Lung (tissue), 12 donors: Measurements from ENCODE around the gene GALNT1. TPM values are rescaled to one million over a fixed set of nuclear protein-coding genes. Genes with fewer than 3 reads are reported as not detected.

ENCODE experiments used
- ATAC-seq: fragments of 200-7000 bp; cut with Tn5 transposase; one replicate; pipeline ENCODE4 v1.9.1; 2020; ENCODE audit warnings: moderate number of reproducible peaks; ENCODE audit not compliant: insufficient read depth, low FRiP score
- DNase-seq, 3 donors: peaks; one replicate each; pipeline ENCODE4 v3.0.0-alpha.2; 2013 to 2017
- H3K27ac ChIP-seq, 2 donors: one replicate each; pipeline ENCODE4 v1.5.1; 2013; ENCODE audit warnings: mild to moderate bottlenecking in 2 of 2, moderate library complexity in 2 of 2, control low read depth in 1 of 2, inconsistent platforms in 1 of 2, low read depth in 1 of 2, low read length in 1 of 2
- H3K27me3 ChIP-seq, 3 donors: one replicate each; pipeline ENCODE4 v1.5.1; 2013; ENCODE audit warnings: low read length in 2 of 3; ENCODE audit not compliant: control insufficient read depth in 3 of 3, insufficient read depth in 3 of 3
- H3K36me3 ChIP-seq, 4 donors: one replicate each; pipeline ENCODE4 v1.5.1; 2013; ENCODE audit warnings: low read length in 4 of 4, mild to moderate bottlenecking in 1 of 4, moderate library complexity in 1 of 4; ENCODE audit not compliant: control insufficient read depth in 4 of 4, insufficient read depth in 4 of 4
- H3K4me1 ChIP-seq, 5 donors: one replicate each; pipeline ENCODE4 v1.5.1; 2013; ENCODE audit warnings: low read length in 5 of 5, mild to moderate bottlenecking in 2 of 5, moderate library complexity in 1 of 5; ENCODE audit not compliant: control insufficient read depth in 5 of 5, insufficient read depth in 5 of 5
- H3K4me3 ChIP-seq: one replicate; pipeline ENCODE4 v1.5.1; 2013; ENCODE audit warnings: mild to moderate bottlenecking, control low read depth, moderate library complexity
- H3K9ac ChIP-seq, 2 donors: one replicate each; pipeline ENCODE4 v1.5.1; 2013; ENCODE audit warnings: low read length in 2 of 2, control low read depth in 1 of 2; ENCODE audit not compliant: insufficient read depth in 1 of 2
- H3K9me3 ChIP-seq, 4 donors: one replicate each; pipeline ENCODE4 v1.5.1; 2013; ENCODE audit warnings: low read length in 3 of 4, mild to moderate bottlenecking in 1 of 4, moderate library complexity in 1 of 4; ENCODE audit not compliant: control insufficient read depth in 4 of 4, insufficient read depth in 3 of 4
- CTCF ChIP-seq: IDR thresholded peaks from 2 replicates; pipeline ENCODE4 v1.5.1; 2012; ENCODE audit warnings: mild to moderate bottlenecking; ENCODE audit errors: control extremely low read depth, extremely low read depth
- WGBS, 2 donors: extraction: QIAGEN DNeasy Blood & Tissue Kit; methylation state at CpG; one replicate each; pipeline ENCODE4 v1.1.7; 2013; 5-methylcytosine and 5-hydroxymethylcytosine counted together
- polyA plus RNA-seq, 2 donors: library from polyadenylated mRNA; stranded (reverse); fragments of 200-250 nt; gene quantifications; one replicate each; pipeline ENCODE4 v1.2.1, GENCODE V29; 2013
- total RNA-seq, 2 donors: library from RNA; depleted of rRNA in 1 of 2; stranded (reverse); fragments of >200 nt in 1 of 2; gene quantifications; one replicate each; pipeline ENCODE4 v1.2.1, GENCODE V29; 2014 to 2021
- donor health status: control.
- donor health status: control.
- donor health status: Bipolar disorder and iron deficiency.
- donor health status: healthy.
- donor health status: DM: yes; HTN: yes; CAD: no.

GALNT1 gene
- total and polyA plus RNA-seq, 4 donors: 16.9 to 73.4 (median 46.8) TPM

GRCh38 chr18:35623255-35623654 is 41.7 kb downstream of the GALNT1 start:
- Histone ChIP-seq H3K9me3 (peaks cover 0 to 18% (median 2%) of the 10 kb centered on the region in 4 donors), H3K4me1 (peaks cover 0 to 22% (median 14%) of the 10 kb centered on the region in 5 donors), H3K27ac (no peak overlapping the region), H3K36me3 (peaks cover 0 to 4% (median 0%) of the 10 kb centered on the region in 4 donors), H3K27me3 (no peaks in the 10 kb centered on the region), H3K4me3 (no peak overlapping the region), H3K9ac (no peak overlapping the region)
- DNase-seq (no peak), ATAC-seq (no peak)
- no peak for TF ChIP-seq CTCF

GRCh38 chr18:35624146-35624545 is 42.6 kb downstream of the GALNT1 start:
- Histone ChIP-seq H3K4me3 (no peak overlapping the region), H3K27me3 (no peaks in the 10 kb centered on the region), H3K4me1 (peaks cover 0 to 17% (median 7%) of the 10 kb centered on the region in 5 donors), H3K9me3 (peaks cover 0 to 18% (median 2%) of the 10 kb centered on the region in 4 donors), H3K27ac (no peak overlapping the region), H3K36me3 (peaks cover 0 to 4% (median 0%) of the 10 kb centered on the region in 4 donors), H3K9ac (no peak overlapping the region)
- no peak for DNase-seq
- TF ChIP-seq CTCF: no peak
- ATAC-seq: no peak
- WGBS, 2 donors: 86 to 91% methylated on average over 1 of the region's 1 CpG

DNA sequence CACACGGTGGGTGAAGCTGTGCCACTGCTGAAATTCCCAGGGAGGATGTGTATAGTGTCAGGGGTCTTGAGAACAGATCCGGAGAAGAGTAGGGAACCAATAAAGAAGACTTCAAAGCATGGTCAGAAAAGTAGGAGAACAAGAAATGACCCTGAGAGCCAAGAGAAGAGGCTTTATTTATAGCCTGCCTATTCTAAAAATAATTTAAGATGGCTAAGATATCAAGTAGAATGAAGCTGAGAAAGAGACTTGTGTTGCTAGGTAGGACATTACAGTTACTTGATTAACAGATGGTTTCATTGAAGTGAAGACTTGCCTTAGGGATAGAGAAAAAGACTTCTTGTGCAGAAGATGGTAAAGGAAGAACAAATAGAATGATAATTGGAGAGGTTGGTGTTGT is 43.7 kb downstream of the GALNT1 start:
- ATAC-seq (no peak), DNase-seq (no peak)
- Histone ChIP-seq H3K4me3 (no peak overlapping the region), H3K4me1 (peaks cover 0 to 8% (median 0%) of the 10 kb centered on the region in 5 donors), H3K36me3 (peaks cover 0 to 4% (median 0%) of the 10 kb centered on the region in 4 donors), H3K9ac (no peak overlapping the region), H3K27ac (no peak overlapping the region), H3K9me3 (peaks cover 0 to 18% (median 2%) of the 10 kb centered on the region in 4 donors), H3K27me3 (no peaks in the 10 kb centered on the region)
- TF ChIP-seq CTCF: no peak
- WGBS, 2 donors: 93 to 95% methylated on average over 2 of the region's 2 CpGs

DNA sequence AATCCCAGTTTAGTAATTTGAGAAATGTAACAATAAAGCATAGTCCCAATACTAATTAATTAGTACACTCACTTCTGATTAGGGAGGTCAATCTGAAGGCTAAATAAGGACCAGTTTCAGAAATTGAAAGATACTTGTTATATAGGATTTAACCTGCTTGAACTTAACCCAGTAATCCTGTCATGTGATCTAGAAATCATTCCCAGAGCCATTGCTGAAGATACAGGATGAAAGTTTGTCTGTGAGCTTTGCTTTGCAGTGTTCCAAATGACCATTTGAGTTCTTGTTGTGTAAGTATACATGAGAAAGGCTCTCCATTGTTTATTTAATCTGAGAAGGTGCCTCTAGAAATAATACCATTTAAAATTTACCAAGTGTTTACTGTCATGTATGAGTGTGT is 52.2 kb downstream of the GALNT1 start:
- Histone ChIP-seq H3K9me3 (peaks cover 0 to 1% (median 0%) of the 10 kb centered on the region in 4 donors), H3K4me1 (peaks cover 0 to 3% (median 0%) of the 10 kb centered on the region in 5 donors), H3K36me3 (peaks cover 0 to 4% (median 2%) of the 10 kb centered on the region in 4 donors), H3K27ac (no peak overlapping the region), H3K4me3 (no peak overlapping the region), H3K9ac (no peak overlapping the region), H3K27me3 (no peaks in the 10 kb centered on the region)
- ATAC-seq (no peak), DNase-seq (no peak)
- TF ChIP-seq CTCF: no peak
